HG02943 (cell line): ENCODE results near the gene KLHL30.

Experiments used
- ATAC-seq: cut with Tn5 transposase; IDR thresholded peaks from one replicate; pipeline ENCODE4 v1.9.1; 2021; ENCODE audit warnings: mild to moderate bottlenecking, low read depth, moderate library complexity; ENCODE audit not compliant: unreplicated experiment

Gene KLHL30

GRCh38 chr2:238143239-238143951 lies 4.9 kb downstream of the KLHL30 start:
- no peak for ATAC-seq

- ATAC-seq, result no peak
Measured at GRCh38 chr2:238144262-238144661, 5.8 kb downstream of the KLHL30 start.

GRCh38 chr2:238145046-238145445 lies 6.6 kb downstream of the KLHL30 start:
- ATAC-seq, result no peak

- no peak for ATAC-seq
Measured at GRCh38 chr2:238145851-238146250, 7.4 kb downstream of the KLHL30 start.

GRCh38 chr2:238146884-238147544 lies 8.5 kb downstream of the KLHL30 start:
- ATAC-seq, result no peak

GRCh38 chr2:238148981-238149380 lies 10.5 kb downstream of the KLHL30 start:
- no peak for ATAC-seq

GRCh38 chr2:238149841-238150572 lies 11.5 kb downstream of the KLHL30 start:
- ATAC-seq, result no peak

- no peak for ATAC-seq
Measured at GRCh38 chr2:238150686-238151085, 12.2 kb downstream of the KLHL30 start.

GRCh38 chr2:238151205-238151604 lies 12.7 kb downstream of the KLHL30 start:
- ATAC-seq, result no peak

GRCh38 chr2:238151628-238152235 lies 13.3 kb downstream of the KLHL30 start:
- no peak for ATAC-seq

GRCh38 chr2:238152771-238153688 lies 14.6 kb downstream of the KLHL30 start:
- ATAC-seq, result no peak

- ATAC-seq, result no peak
Measured at GRCh38 chr2:238154570-238154969, 16.1 kb downstream of the KLHL30 start.

- no peak for ATAC-seq
Measured at GRCh38 chr2:238155051-238155760, 16.7 kb downstream of the KLHL30 start.

GRCh38 chr2:238155761-238156694 lies 17.6 kb downstream of the KLHL30 start:
- ATAC-seq, result no peak

GRCh38 chr2:238157506-238158017 lies 19.1 kb downstream of the KLHL30 start:
- ATAC-seq, result no peak

GRCh38 chr2:238158018-238158508 lies 19.6 kb downstream of the KLHL30 start:
- no peak for ATAC-seq

- no peak for ATAC-seq
Measured at GRCh38 chr2:238158509-238159070, 20.1 kb downstream of the KLHL30 start, which contains the start of gene ERFE. Gene ERFE, plus strand, starts transcription at chr2:238158970. Its CDS starts 38 bp downstream, at chr2:238159008.
